NOMO-1 (cell line): ENCODE results near the gene RRAS2.

ENCODE experiments used
- DNase-seq, 2 experiments: peaks; one replicate each; lab custom pipeline; 2025; ENCODE audit not compliant: unreplicated experiment in 2 of 2; lab: John Stamatoyannopoulos, UW

Gene RRAS2

DNA sequence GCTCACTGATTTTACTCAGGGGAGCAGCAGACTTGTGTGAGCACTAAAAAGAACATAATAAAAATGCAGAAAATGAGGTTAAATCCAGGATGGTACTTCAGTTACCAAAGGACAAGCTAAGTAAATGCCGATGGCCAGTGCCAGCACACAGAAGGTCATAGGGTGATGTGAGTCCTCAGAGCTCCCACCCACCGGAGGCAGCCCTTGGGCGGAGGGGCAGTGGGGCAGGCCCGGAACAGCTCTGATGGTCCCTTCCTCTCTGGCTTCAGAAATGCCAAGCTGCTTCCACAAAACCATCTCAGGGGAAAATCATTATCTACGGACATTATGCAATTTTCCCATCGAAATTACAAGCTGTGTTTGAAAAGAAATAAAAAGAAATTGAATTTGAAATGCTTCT is 124.5 kb downstream of the RRAS2 start:
- DNase-seq: no peak

DNA sequence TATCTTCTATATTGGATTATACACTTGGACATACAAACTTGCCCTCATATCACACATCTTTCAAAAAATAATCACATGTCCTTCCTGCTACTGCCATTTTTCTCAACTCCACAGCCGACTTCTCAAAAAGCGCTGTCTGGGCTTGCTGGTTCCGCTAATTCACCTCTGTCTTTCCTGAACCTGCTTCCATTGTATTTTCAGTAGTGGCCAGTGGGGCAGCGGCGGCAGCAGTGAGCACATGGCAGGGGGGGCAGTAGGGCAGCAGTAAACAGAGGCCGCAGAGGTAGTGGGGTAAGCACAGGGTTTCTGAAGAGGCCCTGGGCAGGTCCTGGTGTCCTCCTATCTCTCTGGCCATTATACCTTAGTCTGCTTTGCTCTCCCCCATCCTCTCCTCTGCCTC is 126.3 kb downstream of the RRAS2 start:
- DNase-seq: no peak

DNA sequence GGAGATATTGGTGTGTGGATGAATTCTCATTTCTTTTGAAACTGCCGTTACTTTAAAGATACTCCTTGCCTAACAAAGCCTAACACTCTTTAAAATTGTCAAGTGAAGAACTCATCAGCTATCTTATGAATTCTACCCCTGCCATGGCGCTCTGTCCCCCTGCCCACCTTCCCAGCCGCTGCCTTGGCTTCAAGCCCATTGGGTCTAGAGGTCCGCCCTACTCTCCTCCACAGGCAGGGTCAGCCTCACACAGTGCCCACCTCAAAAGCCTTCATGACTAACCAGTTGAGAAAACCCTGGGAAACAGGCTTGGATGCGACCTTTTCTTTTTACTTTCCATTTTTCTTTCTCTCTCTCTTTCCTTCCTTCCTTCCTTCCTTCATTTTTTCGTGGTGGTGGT is 128.6 kb downstream of the RRAS2 start:
- no peak for DNase-seq

DNA sequence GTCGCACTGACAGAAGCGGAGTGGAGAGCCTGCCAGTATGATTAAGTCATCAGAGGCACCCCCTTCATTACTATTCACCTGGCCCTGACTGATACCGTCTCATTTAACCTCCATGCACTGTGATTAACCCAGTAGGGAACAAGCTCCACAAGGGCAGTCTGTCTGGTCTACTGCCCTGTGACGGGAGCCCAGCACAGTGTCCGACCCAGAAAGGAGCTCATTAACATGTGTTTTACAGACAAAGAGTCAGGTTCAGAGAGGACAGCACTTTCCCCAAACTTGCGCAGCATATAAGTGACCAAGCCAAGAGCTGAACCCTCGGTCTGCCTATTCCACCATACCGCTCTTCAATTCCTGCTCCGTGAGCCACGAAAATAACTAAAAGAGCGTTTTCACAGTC is 129.5 kb downstream of the RRAS2 start:
- no peak for DNase-seq

DNA sequence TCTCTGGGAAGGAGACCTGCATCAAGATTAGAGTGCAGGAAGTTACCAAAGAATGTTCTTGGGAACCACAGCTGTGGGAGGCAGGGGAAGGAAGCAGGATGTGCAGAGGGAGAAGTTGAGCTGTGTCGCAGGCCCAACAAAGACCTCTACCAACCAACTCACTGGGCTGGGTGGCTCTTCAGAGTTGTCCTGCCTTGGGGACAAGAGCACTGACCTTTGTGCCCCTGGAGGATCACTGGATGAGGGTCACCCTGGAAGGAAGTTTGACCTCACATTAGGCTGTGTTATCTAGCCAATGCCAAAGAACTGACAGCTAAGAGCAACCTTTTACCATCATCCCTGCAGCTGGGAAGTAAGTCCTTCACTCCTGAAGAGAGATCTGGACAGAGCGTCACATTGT is 130.6 kb downstream of the RRAS2 start:
- no peak for DNase-seq
